Measurements from ENCODE around the gene RASGEF1C.
"Not testable (repeated sequence)": the region's sequence is repeated elsewhere in the genome, so short reads cannot be mapped to it uniquely, and the experiment has no call there.

Gene RASGEF1C

DNA sequence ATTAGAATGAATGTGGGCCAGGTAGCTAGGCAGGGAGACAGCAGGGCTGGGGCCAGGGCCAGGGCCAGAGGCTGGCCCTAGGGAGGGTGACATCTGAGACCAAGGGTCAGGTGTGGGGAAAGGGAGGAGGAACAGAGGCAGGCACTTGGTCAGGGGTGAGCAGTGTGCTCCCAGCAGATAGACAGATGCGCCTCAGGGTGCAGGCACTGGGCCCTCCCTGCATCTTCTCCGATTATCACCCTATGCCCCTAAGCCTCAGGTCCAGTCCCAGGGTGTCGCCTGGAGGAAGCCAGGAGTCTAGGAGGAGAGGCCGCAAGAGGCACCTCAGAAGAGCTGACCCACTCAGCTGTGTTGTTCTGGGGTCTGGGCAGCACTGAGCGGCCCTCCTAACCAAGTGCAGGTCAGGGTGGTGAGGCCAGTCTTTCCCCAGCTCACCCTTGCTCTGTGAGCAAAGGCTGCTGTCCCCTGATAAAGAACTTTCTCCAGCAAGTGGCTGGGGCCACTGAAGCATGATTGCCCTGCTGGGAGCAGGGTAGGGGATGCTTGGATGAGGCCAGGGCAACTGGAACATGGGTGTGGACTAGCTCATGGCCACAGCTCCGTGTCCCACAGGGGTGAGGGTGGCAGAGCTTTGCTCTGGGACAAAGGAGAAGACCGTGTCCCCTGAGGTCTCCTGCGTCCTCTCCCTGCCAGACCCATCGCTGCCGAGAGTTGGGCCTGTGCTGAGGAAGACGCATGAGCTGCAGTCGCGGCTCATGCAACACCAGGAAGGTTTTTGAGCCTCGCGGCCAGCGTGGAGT, 2.1 kb upstream of the RASGEF1C start:
- DNase-seq (ENCODE audit: low spot score), result no peak

DNA sequence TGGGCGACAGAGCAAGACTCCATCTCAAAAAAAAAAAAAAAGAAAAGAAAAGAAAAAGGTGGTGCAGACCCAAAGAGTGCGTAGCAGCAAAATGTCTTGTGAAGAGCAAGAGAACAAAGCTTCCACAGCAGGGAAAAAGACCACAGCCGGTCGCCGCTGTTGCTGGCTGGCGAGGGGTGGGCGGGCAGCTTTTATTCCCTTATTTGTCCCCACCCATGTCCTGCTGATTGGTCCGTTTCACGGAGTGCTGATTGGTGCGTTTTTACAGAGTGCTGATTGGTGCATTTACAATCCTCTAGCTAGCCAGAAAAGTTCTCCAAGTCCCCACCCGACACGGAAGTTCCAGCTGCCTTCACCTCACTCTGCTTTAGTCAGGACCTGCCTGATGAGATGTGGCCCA, 1.1 kb upstream of the RASGEF1C start:
- DNase-seq (ENCODE audit: low spot score), result not testable (repeated sequence)

DNA sequence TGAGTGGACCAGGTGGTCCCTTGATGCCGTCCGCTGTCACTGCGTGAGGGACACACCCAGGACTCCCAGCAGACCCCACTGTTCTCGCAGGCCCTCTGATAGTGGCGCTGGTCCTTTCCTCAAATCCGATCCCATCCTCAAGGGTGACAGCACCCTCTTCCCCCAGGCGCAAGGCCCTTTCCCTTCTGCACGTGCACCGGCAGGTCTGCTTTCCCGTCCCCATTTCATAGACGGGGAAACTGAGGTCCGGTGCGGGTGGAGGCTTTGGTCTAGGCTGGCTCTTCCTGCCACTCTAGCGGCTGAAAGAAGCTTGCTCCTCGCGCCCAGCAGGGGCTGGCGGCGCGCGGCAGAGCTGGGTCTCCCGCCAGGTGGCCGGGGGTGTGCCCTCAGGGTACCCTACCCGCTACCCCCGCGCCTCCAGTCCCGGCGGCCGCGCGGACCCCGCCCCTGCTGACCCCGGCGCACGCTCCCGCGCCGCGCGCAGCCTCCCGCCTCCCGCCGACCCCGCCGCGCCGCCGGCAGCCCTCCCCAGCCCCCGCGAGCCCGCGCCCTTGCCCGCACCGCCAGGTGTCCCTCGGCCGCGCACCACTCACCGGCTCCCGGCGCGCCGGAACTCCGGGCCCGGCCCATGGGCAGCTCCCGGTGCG, 453 bp downstream of the RASGEF1C start:
- peak; percentile 57 for DNase-seq (ENCODE audit: low spot score)

DNA sequence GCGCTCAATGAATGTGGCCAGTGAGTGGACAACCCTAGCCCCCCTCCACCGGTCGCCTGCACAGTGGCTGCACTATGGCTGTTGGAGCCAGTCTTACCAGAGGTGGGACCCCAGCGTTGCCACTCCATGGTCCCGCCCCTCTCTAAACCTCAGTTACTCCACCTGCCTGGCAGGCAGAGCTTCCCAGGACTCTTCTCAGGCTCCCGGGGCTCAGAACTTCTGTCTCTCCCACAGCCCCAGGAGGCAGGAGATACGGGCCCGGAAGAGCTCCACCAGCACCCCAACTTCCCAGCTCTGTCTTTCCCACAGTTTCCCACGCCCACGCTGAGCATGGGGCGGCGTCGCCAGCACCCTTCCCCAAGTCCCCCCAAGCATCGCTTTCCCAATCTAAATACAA, 975 bp downstream of the RASGEF1C start:
- no peak for DNase-seq (ENCODE audit: low spot score)

DNA sequence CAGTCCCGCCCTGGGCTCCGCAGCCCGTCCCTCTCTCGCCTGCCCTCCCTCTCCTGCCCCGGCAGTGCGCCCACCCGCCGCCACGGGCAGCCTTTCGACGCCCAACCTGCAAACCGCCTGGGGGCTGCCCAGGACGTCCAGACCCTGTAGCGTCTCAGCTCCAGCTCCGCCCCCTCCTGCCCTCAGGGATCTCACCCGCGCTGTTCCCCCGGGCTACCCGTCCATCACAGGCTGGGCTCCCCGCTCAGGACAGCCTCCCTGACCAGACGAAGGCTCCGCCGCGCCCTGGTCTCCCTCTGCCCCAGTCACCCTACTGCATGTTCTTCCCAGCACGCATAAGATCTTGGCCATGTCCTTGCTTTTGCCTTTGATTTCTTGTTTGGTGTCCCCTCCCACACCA, 1.4 kb downstream of the RASGEF1C start:
- no peak for DNase-seq (ENCODE audit: low spot score)

DNA sequence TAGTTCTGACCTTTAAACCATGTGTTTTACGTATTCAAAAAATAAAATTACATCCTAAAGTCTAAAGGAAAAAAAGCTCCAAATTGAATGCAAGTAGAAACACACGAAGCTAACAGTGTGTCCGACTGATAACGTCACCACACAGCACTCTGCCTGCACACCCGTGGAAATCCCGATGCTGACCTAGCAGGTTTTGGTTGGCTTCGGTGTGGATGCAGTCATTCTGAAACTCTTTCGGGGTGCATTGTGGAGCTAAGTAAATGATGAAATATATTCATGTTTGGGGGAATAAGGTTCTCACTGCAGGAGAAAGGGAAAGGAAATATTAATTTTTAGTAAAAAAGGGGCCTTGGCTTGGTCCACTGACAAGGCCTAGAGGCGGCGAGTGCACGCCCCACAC, 2.0 kb downstream of the RASGEF1C start:
- DNase-seq (ENCODE audit: low spot score), result no peak

DNA sequence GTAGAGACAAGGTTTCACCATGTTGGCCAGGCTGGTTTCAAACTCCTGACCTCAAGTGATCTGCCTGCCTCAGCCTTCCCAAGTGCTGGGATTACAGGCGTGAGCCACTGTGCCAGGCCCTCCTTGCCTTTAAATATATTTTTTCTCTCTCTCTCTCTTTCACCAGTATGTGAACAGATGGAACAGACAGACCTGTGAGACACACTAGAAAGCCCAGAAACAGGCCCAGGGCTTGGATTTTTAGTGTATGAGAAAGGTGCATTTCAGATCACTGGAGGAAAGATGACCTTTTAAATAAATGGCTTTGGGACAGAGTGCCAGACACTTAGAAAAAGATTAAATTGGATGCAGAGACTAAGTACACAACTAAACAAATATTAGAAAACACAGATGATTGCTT, 3.1 kb downstream of the RASGEF1C start:
- no peak for DNase-seq (ENCODE audit: low spot score)

DNA sequence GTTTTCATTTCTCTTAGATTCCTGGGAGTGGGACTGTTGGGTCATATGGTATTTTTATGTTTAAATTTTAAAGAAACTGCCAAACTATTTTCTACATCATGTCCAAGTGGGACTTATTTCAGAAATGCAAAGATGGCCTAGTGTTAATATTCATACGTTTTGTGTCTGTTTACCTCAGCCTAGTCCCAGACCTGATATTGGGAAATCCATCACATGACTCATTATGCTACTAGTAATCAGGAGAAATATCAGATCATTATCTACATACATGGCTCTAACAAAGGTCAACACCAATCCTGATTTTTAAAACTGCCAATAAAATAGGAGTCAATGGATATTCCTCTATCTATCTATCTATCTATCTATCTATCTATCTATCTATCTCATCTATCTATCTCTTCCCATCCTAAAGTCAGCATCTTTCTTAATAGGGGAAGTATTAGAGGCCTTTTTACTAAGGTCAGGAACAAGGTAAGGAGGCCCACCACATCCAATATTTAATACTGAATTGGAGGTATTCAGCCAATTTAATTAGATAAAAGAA, 4.7 kb downstream of the RASGEF1C start:
- no peak for DNase-seq (ENCODE audit: low spot score)

DNA sequence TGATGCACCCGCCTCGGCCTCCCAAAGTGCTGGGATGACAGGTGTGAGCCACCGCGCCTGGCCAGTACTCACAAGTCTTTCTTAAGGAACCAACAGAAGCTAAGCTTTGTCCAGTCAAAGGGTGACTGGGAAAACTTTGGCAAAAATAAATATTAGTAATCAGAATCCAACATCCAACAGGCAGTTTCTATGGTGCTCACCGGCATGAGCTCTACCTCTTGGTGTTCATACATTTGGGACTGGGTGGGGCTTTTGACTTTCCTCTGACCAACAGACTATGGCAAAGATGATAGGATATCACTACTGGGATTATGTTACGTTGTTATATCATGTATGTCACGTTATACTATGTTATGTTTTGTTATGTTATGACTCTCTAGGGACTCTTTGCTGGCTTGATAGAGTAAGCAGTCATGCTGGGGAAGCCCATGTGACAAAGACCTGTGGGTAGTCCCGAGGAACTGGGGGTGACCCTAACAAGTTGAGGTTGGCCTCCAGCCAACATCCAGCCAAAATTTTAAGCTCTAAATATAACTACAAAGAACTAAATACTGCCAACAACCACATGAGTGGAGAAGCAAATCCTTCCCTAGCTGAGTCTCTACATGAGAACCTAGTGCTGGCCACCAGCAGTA, 6.0 kb downstream of the RASGEF1C start:
- DNase-seq (ENCODE audit: low spot score), result no peak

DNA sequence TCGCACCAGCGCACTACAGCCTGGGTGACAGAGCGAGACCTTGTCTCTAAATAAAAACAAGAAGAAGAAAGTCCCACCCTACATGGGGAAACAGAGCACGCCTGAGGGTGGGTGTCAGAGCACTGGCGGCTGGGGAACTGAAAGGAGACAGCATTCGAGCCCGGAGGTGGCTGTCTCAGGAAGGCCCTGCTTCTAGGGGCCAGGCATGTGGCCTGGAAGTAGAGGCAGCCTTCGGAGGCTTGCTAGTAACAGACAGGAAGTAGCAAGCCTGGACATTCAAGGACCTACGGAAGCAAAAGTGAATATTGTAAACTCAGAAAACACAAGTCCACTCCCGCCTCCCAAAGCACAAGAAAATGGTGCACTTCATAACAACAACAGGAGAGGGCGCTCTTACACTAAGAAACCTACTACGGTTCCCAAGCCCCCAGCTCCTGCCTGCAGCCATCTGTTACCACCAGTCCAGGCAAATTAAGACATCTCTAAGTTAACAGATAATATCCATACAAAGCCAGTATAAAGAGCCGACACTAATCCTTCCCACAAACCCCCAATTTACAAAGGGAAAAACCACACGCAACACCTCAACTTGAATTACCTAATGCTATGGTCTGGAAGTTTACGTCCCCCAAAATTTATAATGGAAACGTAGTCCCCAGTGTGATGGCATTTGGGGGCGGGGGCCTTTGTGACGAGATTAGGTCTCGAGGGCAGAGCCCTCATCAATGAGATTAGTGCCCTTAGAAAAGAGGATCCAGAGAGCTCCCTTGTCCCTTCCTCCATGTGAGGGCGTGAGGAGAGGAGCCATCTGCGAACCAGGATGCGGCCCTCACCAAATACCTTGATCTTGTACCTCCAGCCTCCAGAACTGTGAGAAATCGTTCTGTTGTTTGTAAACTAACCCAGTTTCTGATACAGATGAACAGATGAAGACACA, 7.7 kb downstream of the RASGEF1C start:
- no peak for DNase-seq (ENCODE audit: low spot score)

DNA sequence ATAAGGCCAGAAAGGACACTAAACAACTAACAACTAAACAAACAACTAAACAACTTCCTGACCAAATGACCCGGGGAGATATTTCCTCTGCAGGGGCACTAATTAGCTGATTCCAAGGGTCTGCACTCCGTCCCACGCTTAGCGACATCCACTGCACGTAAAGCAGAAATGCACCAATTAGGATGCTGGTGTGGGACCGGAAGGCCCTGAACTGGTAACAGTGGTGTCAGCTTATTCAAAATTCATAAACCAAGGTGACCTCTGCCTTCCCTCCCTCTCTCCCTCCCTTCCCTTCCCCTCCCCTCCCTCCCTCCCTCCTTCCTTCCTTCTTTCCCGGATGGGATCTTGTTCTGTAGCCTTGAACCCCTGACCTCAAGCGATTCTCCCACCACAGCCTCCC, 9.6 kb downstream of the RASGEF1C start:
- no peak for DNase-seq (ENCODE audit: low spot score)

DNA sequence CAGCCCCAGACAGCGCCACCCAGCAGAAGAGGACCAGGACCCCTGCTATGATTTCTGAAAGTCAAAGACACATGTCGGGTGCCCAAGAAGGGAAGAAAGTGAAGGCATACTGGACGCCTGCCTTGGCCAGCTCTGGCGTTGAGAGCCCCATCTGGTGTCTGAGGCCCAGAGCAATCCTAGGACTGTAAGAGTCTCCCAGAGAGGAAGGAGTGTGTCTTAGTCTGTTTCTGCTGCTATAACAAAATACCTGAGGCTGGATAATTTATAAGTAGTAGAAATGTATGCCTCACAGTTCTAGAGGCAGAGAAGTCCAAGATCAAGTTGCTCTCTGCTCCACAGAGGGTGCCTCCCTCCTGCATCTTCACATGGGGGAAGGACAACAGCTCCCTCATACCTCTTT, 10.8 kb downstream of the RASGEF1C start:
- no peak for DNase-seq (ENCODE audit: low spot score)

DNA sequence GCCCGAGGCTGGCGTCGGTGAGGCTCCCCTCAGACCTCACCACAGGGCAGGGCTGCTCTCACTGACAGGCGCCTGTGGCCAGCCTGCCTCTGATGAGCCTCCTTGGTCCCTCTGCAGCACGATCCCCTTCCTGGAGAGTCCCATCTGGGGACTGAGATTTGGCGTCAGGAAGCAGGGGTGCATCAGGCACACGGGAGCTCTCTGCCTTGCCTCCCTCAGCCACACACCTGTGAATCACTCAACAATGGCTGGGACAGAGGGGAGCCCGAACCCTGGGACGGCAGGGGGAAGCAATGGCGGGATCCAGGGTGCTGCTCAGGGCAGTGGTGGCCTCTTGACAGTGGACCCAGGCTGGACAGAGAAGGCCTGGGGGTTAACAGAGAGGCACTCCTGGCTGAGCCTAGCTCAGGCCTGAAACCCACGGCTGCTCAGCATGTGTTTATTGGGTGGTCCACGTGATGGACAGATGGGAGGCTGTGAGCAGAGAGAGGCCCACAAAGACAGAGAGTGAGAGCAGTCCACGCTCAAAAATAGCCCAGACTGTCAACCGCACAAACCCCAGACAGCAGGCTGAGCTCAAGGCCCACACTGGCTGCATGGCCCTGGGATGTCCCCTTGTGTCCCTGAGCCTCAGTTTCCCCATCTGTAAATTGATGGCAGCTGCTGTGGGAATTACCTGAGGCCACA, 11.9 kb downstream of the RASGEF1C start:
- DNase-seq (ENCODE audit: low spot score), result no peak

DNA sequence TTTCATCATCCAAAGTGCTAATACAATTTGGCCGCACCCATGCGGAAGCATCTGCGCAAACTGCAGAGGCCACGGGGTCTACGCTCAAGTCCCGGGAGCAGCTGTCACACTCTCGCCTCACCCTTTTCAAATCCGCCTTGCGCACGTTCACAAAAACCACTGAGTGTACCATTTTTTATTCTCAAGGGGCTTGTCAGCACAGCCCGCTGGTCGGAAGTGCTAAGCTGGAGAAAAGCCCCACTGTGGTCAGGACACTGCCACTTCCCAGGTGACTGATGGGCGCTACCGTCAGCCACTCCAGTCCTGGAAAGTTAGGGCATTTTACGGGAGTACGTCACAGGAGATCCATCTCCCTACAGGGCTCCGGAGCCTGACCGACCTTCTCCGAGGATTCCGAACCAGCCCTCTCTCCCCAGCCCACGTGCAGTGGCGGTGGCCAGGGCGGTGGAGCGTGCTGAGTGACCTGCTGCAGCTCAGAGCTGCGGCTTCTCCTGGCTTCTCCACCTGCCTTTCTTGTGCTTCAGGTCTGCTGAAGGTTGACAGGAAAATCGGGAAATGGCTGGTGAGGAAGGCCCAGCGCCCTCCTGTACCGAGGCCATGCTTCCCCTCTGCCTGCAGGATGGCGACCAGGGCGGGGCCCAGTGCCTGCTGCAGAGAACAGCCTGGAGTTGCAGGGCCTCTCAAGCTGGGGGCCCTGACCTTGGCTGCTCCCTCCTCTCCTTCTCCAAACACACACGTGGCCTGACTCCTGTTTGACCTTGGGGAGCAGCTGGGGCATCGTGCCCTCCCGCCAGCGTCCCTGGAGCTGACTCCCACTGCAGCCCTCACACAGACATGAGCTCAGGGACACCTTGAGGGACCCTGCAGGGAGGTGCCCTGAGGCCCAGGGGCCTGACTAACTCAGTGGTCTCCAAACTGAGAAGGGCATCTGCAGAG, 14.3 kb downstream of the RASGEF1C start:
- no peak for DNase-seq (ENCODE audit: low spot score)

DNA sequence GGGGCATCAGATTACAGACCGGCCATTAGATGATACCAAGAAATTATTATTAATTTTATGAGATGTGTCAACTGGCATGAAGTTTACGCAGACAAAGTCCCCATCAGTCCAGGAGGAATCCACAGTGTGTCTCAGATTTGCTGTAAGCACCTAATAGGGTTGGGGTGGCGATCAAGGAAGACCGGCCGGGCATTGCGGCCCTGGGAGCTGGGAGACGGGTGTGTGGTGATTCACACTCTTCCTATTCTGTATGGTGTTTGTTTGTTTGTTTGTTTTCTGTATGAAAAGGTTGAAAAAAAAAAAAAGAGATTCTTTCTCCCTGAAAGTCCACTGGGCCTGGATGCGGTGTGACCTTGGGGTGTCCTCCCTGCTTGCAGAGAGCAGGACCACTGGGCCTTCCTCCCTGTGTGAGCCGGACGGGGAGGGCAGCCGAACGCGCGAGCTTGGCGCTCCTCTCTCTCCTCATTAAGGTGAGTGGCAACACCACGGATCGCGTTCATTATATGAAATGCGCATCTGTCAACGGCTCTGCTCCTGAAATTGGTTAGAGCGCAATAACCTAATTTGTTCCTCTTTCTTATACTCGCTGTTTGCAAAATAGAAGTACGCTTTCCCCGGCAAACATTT, 15.1 kb downstream of the RASGEF1C start:
- DNase-seq (ENCODE audit: low spot score), result no peak

DNA sequence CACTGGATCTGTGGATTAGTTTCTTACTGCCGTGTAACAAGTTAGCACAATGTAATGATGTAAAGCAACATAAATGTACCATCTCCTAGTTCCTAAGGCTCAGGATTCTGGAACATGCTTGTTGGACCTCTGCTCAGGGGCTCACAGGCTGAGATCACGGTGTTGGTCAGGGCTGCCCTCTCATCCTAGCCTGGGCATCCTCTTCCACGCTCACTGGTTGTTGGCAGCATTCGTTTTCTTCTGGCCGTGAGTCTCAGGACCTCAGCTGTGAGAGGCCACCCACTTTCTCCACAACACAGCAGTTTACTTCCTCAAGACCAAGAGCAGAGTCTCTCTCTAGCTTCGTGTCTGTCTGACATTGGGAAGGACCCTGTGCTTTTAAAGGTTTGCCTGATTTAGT, 17.3 kb downstream of the RASGEF1C start:
- DNase-seq (ENCODE audit: low spot score), result no peak

DNA sequence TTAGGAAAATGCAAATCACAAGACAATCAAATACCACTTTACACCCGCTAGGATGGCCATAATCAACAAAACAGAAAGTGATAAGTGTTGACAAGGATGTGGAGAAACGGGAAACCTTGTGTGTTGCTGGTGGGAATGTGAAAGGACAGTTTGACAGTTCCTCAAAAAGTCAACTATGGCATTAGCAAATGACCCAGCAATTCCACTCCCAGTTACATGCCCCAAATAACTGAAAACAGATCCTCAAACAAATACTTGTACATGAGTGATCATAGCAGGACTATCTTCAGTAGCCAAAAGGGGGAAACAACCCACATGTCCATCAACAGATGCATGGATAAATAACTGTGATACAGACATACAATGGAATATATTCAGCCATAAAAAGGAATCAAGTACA, 21.2 kb downstream of the RASGEF1C start:
- DNase-seq (ENCODE audit: low spot score), result no peak

DNA sequence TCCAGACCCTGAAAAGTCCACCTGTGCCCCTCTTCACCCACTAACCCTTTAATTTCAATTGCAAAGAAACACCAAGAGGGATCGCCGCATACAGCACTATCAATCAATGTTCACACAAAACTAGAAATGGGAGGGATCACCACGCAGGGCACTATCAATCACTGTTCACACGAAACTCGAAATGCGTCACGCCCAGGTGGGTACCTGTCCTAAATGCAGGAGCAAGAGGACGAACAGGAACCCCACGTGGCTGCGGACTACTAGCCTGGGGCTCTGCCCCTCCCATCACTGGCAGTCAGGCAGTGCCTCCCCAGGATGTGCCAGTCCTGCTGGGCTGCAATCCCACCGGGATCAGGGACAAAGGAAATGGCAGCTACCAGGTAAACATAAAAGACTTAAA, 28.2 kb downstream of the RASGEF1C start:
- DNase-seq (ENCODE audit: low spot score), result no peak

DNA sequence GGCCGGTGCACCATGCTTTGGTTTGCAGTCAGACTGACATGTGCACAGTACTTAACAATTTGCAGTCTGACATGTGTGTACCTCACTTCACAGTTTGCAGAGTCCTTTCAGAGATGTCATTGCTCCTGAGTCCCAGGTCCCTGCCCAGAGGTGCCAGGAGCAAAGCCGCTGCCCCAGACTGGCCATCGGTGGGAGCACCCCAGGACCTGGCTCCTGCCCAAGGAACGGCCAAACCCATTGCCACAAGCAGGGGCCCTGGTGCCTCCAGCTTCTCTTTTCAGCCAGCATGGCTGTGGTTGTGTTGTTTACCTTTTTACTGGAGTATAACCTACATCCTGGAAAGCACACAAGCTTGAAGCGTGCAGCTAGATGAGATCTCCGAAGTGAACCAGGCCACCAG, 28.6 kb downstream of the RASGEF1C start:
- DNase-seq (ENCODE audit: low spot score), result no peak
